H1 (cell line): ENCODE data around the gene TMEM165. TPM values are rescaled to one million over a fixed set of nuclear protein-coding genes. Genes with fewer than 3 reads are reported as not detected.

Source experiments
- BACH1 ChIP-seq: IDR thresholded peaks from 2 replicates; pipeline ENCODE4 v1.6.1; 2012; ENCODE audit warnings: low read length, improper control_type of control experiment
- CBX5 ChIP-seq: fragments of 300-800, 300-1000 bp; sonication (generic); IDR thresholded peaks from 2 replicates; pipeline ENCODE4 v1.7.1; 2016; ENCODE audit warnings: antibody characterized with exemption, low read length, low read depth
- CHD2 ChIP-seq: IDR thresholded peaks from 2 replicates; pipeline ENCODE4 v1.6.1; 2012; ENCODE audit warnings: low read length, improper control_type of control experiment
- CTBP2 ChIP-seq: IDR thresholded peaks from 2 replicates; pipeline ENCODE4 v1.7.0; 2011; ENCODE audit warnings: borderline replicate concordance, mild to moderate bottlenecking, moderate library complexity, mixed read lengths, low read length; ENCODE audit not compliant: insufficient read depth, insufficient read length
- GABPA ChIP-seq: IDR thresholded peaks from 2 replicates; pipeline ENCODE4 v1.6.1; 2011; ENCODE audit warnings: mild to moderate bottlenecking, low read length, moderate library complexity, borderline replicate concordance; ENCODE audit not compliant: insufficient read depth
- JUND ChIP-seq: IDR thresholded peaks from 2 replicates; pipeline ENCODE4 v1.6.1; 2011; ENCODE audit warnings: mild to moderate bottlenecking, improper control_type of control experiment, low read length
- SIX5 ChIP-seq: IDR thresholded peaks from 2 replicates; pipeline ENCODE4 v1.6.1; 2011; ENCODE audit warnings: mild to moderate bottlenecking, low read depth, low read length
- SP1 ChIP-seq: IDR thresholded peaks from 2 replicates; pipeline ENCODE4 v1.6.1; 2011; ENCODE audit warnings: low read depth, low read length
- TCF12 ChIP-seq: IDR thresholded peaks from 2 replicates; pipeline ENCODE4 v1.6.1; 2011; ENCODE audit warnings: low read depth, mild to moderate bottlenecking, low read length
- TEAD4 ChIP-seq: IDR thresholded peaks from 2 replicates; pipeline ENCODE4 v1.6.1; 2012; ENCODE audit warnings: low read depth, low read length, inconsistent platforms, mixed read lengths
- YY1 ChIP-seq: IDR thresholded peaks from 2 replicates; pipeline ENCODE4 v1.6.1; 2011; ENCODE audit warnings: low read depth, mild to moderate bottlenecking, low read length
- polyA plus RNA-seq, 7 experiments: library from polyadenylated mRNA; depleted of rRNA in 3 of 7; stranded (reverse) in 5 of 7; unstranded in 2 of 7; fragments of >200 nt in 5 of 7; fragments of 200-250 nt in 2 of 7; gene quantifications; 1 replicate in 5 of 7; 2 replicates in 1 of 7; 4 replicates in 1 of 7; pipeline versions ENCODE4 v1.2.1 to v1.2.3, GENCODE V29; 2011 to 2013; ENCODE audit warnings: missing spikeins in 2 of 7, mixed read lengths in 2 of 7
- total RNA-seq: library from RNA; stranded (reverse); fragmentation: NEBNext Ultra II Directional; extraction: Animal tissue kit (Norgen Biotek cat#: 25700); gene quantifications from 2 replicates; pipeline ENCODE4 v1.2.1, GENCODE V29; 2021
- TF ChIP-seq, protein P1 (sequence below): fragments of 300-600 bp; sonication (generic); IDR thresholded peaks from 2 replicates; pipeline ENCODE4 v1.7.1; 2012; ENCODE audit warnings: low read length, moderate library complexity, mild to moderate bottlenecking, inconsistent platforms; ENCODE audit not compliant: insufficient replicate concordance

Gene TMEM165
- total and polyA plus RNA-seq, 2 of the 8 experiments (the other 6 are each of a cell fraction or from before 2014, with no cell fraction given): 85.5 to 125 TPM

DNA sequence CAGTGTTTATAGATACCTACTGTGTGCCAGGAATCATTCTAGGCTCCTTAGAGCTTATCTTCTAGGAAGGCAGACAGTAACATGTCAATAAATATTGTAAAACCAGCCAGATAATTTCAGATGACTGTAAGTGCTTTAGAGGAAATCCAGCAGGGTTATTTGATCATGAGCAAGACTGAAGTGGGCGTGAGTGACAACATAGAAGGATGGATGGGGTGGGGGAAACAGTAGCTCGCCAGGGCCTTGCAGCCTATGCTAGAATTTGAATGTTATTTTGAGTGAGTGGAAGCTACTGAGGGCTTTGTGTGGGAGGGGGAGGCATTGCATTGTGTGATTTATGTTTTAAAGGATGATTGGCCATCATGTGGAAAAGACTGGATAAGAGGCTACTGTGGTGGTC, 43.0 kb upstream of the TMEM165 start (continued):
- TF ChIP-seq, protein P1, sequence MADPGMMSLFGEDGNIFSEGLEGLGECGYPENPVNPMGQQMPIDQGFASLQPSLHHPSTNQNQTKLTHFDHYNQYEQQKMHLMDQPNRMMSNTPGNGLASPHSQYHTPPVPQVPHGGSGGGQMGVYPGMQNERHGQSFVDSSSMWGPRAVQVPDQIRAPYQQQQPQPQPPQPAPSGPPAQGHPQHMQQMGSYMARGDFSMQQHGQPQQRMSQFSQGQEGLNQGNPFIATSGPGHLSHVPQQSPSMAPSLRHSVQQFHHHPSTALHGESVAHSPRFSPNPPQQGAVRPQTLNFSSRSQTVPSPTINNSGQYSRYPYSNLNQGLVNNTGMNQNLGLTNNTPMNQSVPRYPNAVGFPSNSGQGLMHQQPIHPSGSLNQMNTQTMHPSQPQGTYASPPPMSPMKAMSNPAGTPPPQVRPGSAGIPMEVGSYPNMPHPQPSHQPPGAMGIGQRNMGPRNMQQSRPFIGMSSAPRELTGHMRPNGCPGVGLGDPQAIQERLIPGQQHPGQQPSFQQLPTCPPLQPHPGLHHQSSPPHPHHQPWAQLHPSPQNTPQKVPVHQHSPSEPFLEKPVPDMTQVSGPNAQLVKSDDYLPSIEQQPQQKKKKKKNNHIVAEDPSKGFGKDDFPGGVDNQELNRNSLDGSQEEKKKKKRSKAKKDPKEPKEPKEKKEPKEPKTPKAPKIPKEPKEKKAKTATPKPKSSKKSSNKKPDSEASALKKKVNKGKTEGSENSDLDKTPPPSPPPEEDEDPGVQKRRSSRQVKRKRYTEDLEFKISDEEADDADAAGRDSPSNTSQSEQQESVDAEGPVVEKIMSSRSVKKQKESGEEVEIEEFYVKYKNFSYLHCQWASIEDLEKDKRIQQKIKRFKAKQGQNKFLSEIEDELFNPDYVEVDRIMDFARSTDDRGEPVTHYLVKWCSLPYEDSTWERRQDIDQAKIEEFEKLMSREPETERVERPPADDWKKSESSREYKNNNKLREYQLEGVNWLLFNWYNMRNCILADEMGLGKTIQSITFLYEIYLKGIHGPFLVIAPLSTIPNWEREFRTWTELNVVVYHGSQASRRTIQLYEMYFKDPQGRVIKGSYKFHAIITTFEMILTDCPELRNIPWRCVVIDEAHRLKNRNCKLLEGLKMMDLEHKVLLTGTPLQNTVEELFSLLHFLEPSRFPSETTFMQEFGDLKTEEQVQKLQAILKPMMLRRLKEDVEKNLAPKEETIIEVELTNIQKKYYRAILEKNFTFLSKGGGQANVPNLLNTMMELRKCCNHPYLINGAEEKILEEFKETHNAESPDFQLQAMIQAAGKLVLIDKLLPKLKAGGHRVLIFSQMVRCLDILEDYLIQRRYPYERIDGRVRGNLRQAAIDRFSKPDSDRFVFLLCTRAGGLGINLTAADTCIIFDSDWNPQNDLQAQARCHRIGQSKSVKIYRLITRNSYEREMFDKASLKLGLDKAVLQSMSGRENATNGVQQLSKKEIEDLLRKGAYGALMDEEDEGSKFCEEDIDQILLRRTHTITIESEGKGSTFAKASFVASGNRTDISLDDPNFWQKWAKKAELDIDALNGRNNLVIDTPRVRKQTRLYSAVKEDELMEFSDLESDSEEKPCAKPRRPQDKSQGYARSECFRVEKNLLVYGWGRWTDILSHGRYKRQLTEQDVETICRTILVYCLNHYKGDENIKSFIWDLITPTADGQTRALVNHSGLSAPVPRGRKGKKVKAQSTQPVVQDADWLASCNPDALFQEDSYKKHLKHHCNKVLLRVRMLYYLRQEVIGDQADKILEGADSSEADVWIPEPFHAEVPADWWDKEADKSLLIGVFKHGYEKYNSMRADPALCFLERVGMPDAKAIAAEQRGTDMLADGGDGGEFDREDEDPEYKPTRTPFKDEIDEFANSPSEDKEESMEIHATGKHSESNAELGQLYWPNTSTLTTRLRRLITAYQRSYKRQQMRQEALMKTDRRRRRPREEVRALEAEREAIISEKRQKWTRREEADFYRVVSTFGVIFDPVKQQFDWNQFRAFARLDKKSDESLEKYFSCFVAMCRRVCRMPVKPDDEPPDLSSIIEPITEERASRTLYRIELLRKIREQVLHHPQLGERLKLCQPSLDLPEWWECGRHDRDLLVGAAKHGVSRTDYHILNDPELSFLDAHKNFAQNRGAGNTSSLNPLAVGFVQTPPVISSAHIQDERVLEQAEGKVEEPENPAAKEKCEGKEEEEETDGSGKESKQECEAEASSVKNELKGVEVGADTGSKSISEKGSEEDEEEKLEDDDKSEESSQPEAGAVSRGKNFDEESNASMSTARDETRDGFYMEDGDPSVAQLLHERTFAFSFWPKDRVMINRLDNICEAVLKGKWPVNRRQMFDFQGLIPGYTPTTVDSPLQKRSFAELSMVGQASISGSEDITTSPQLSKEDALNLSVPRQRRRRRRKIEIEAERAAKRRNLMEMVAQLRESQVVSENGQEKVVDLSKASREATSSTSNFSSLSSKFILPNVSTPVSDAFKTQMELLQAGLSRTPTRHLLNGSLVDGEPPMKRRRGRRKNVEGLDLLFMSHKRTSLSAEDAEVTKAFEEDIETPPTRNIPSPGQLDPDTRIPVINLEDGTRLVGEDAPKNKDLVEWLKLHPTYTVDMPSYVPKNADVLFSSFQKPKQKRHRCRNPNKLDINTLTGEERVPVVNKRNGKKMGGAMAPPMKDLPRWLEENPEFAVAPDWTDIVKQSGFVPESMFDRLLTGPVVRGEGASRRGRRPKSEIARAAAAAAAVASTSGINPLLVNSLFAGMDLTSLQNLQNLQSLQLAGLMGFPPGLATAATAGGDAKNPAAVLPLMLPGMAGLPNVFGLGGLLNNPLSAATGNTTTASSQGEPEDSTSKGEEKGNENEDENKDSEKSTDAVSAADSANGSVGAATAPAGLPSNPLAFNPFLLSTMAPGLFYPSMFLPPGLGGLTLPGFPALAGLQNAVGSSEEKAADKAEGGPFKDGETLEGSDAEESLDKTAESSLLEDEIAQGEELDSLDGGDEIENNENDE: no peak
- TF ChIP-seq TEAD4 (no peak), BACH1 (no peak), SIX5 (no peak), JUND (no peak), CHD2 (no peak), GABPA (no peak), YY1 (no peak), TCF12 (no peak), CTBP2 (no peak), SP1 (no peak), CBX5 (no peak)
